NCI-H1105 treated with DMSO at 0.1 percent for 48 hours (cell line): Measurements from ENCODE around the gene SMIM44.
"Not testable (repeated sequence)": the region's sequence is repeated elsewhere in the genome, so short reads cannot be mapped to it uniquely, and the experiment has no call there.

Source experiments
- DNase-seq: peaks from one replicate; lab custom pipeline; 2025; lab: John Stamatoyannopoulos, UW

SMIM44 gene

DNA sequence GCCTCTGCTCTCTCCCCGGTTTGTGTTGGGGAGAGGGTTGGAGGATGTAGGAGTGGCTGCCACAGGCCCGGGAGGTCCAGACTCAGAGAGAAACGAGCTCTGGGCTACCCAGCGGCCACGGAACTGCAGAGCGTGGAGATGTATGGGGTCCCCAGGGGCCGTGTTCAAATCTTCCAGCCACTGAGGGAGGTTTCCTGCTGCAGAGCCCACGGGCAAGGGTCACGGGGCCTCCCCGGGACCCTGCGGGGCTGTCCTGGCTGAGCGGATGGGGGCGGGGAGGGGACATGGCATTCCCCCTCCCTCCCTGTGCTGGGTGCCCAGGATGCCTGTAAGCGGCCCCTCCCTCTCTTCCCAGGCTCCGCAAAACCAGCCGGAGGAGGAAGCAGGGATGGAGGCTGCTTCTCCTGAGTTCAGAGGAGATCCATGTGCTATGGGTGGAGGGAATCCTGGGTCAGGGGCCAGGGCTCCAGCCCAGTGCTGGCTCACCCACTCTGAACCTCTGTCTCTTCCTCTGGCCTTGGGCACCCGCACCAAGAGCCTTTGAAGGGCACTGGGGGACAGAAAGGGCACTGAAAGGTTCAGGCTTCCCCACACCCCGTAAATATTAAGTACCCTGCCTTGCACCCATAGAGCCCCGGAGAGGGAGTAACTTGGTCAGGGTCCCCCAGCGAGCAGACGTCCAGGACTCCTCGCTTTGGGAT, 25.6 kb downstream of the SMIM44 start:
- DNase-seq: no peak

DNA sequence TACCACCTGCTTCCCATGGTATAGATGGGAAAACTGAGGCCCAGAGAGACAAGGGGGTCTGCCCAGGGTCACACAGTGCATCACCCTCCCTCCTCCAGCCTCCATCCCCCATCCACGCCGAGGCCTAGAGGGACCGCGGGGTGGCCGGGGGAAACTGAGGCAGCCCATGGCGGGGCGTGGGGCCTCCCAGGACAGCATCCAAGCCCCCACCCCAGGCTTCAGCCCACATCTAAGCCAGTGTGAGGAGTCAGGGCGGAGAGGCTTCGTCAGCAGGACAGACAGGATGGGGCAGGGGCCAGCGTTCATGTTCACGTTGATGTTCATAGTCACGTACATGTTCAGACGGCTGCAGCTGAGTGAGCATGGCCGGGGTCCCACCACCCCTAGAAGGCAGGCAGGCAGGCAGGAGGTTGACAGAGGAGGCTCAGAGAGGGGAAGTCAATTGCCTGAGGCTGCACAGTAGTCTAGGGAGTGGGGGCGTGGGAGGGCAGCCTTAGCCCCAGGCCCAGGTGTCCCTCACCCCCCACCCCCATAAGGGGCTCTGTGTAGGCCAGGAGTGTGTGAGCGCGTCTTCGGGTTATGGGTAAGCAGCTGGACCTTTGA, 26.2 kb downstream of the SMIM44 start:
- DNase-seq: no peak

DNA sequence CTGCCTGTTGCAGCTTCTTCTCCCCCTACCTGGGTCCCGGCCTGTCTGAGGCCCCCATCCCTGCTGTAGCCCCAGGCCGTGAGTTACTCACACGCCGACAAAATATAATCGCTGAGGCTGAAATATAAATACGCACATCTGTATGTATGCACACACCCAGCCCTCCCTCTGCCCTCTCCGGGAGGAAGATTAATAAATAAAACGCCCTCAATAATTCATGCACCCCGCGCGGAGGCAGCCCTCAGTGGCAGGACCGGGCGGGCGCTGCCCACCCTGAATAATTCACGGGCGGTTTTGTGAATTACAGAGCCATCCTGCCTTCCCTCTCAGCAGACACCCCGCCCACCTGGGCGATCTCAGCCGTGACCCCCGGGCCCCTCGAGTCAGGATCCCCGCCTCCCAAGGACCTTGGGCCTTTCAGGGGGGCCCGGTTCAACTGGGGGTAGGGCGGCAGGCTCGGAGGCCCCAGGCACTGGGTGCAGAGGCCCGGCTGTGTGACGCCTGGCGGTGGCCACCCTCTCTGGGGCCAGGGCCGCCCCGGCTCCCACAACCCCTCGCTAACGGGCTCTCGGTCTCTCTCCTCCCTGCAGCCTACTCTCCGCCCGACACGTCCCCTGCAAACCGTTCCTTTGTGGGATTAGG, 27.2 kb downstream of the SMIM44 start:
- DNase-seq: no peak

DNA sequence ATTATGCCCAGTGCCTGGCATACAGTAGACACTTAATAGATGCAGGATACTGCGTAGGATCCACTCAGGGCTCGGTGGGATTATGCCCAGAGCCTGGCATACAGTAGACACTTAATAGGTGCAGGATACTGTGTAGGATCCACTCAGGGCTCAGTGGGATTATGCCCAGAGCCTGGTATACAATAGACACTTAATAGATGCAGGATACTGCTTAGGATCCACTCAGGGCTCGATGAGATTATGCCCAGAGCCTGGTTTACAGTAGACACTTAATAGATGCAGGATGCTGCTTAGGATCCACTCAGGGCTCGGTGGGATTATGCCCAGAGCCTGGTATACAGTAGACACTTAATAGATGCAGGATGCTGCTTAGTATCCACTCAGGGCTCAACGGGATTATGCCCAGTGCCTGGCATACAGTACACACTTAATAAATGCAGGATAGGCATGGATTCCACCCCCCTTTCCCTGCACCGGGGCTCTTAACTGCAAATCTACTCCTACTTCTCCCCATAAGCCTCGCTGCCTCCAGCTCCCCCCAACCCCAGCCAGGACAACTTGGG, 27.8 kb downstream of the SMIM44 start:
- DNase-seq: no peak

DNA sequence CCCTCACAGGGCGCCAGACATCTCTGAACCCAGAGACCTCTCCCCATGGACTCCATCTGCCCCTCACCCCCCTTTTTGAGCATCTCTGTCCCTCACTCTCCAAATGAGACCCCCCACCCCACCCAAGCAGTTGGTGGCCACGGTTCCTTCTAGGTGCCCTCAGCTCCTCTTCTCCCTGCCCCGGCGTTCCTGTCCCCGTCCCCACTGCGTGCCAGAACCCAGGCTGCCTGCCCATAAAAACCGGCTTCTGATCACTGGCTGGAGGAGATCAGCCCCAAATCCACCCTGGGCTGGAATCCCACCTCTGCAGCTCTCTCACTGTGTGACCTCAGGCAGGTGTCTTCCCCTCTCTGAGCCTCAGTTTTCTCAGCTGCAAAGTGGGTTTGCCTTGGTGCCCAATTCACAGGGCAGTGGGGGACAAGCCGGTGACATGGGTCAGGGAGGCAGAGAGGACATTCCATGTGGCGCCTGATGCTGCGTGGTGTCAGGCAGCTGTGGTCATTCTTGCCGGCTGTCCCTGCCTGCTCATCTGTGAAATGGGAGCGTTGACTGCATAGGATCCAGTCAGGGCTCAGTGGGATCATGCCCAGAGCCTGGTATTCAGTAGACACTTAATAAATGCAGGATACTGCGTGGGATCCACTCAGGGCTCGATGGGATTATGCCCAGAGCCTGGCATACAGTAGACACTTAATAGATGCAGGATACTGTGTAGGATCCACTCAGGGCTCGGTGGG, 28.4 kb downstream of the SMIM44 start:
- DNase-seq: no peak

DNA sequence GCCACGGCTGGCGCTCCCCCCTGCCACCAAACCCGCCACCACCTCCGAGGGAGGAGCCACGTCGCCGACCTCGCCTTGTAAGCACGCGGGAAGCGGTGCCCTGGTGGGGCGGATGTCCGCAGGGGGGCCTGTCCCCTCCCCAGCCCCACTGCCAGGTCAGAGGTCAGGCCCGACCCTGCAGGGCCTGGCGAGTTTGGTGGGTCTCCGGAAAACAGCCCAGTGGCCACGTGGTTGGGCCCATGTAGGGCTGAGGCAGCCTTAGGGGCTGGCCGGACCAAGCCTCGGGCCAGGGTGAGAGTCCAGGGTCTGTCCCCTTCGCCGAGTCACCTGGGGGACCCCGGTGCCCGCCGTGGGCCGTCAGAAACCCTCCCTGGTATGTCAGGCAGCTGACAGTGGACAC, 29.4 kb downstream of the SMIM44 start:
- DNase-seq: no peak

DNA sequence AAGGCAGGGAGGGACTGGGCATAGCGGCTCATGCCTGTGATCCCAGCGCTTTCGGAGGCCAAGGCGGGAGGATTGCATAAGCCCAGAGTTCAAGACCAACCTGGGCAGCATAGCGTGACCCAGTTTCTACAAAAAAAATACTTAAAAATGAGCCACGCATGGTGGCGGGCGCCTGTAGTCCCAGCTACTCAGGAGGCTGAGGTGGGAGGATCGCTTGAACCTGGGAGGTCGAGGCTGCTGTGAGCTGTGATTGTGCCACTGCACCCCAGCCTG, 30.4 kb downstream of the SMIM44 start:
- not testable (repeated sequence) for DNase-seq

DNA sequence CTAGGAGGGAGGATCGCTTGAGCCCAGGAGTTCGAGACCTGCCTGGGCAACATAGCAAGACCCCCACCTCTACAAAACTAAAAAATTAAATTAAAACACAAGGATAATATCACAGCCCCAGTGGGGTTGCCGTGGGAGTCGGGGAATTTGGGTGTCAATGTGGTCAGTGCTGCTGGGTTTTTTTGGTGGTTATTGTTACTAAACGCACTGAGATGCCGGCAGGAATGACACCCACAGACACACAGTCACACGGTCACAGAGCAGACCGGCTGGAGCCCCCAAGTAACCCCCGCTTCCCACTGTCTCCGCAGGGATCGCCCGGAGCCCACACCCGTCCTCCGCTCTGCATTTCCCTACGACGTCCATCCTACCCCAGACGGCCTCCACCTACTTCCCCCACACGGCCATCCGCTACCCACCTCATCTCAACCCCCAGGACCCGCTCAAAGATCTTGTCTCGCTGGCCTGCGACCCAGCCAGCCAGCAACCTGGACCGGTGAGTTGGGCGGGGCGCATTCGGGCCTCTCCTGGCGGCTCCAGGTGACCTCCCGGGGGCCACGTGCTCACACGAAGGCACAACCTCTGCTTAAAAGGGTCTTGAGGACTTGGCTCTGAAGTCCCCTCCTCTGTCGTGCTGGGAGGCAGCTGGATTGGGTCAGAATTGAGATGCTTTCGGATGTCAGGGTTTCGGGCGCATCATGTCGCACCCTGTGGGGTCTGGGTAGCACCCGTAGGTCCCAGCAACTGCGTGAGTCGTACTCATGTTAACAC, 30.9 kb downstream of the SMIM44 start:
- no peak for DNase-seq

DNA sequence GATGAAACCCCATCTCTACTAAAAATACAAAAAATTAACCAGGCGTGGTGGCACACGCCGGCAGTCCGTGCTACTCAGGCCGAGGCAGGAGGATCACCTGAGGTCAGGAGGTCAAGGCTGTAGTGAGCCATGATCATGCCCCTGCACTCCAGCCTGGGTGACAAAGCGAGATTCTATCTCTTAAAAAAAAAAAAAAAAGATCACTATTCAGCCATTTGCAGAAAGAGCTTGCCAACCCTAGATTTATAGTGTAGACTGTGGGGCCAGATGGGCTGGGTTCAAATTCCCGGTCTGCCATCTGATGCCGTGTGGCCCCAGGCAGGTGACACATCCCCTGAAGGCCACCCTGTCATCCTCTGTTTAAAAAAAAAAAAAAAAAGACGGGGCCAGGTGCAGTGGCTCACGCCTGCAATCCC, 31.8 kb downstream of the SMIM44 start:
- DNase-seq: no peak

DNA sequence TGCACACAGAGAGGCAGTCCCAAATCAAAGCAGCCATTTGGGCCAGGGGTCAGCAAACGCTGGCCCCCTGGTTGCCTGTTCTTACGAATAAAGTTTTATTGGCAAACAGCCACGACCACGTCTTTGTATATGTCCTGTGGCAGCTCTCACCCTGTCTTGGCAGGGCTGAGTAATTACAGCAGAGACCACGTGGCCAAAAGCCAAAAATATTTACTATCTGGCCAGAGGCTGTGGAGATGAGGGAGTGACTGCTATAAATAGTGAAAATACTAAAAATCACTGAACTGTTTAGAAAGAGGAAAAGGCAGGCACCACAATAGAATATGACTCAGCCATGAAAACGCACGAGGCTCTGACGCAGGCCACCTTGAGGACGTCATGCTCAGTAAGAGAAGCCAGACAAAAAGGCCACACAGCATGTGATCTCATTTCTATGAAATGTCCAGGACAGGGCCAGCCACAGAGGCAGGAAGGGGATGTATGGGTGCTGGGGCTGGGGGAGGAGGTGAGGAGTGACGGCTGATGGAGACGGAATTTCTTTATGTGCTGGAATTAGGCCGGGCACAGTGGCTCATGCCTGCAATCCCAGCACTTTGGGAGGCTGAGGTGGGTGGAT, 32.3 kb downstream of the SMIM44 start:
- DNase-seq: no peak

DNA sequence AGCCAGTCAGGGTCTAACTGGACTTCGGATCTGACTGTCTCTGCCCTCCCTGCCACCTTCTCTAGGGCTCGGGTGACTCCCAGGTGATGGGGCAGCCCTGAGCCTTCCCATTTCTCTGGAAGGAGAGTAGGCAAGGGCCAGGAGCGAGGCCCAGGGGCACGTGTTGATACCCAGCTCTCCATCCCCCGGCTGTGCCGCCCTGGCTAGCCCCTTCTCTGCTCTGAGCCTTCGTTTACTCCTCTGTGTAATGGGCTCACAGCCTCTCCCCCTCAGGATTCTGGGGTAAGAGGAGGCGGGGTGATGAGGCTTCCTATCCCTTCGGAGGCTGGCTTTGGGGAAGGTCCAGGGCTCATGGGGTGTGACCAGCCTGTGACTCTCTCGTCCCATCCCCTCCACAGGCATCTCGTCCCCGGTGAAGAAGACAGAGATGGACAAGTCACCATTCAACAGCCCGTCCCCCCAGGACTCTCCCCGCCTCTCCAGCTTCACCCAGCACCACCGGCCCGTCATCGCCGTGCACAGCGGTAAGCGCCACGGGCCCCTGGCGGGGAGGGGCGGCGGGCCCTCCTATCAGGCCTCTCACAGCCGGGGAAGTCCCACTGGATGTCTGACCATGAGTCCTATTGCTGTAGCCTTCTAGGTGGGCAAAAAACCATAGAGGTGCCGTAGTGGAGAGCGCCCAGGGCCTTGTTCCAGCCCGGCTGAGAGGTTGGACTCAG, 34.5 kb downstream of the SMIM44 start:
- DNase-seq: no peak

DNA sequence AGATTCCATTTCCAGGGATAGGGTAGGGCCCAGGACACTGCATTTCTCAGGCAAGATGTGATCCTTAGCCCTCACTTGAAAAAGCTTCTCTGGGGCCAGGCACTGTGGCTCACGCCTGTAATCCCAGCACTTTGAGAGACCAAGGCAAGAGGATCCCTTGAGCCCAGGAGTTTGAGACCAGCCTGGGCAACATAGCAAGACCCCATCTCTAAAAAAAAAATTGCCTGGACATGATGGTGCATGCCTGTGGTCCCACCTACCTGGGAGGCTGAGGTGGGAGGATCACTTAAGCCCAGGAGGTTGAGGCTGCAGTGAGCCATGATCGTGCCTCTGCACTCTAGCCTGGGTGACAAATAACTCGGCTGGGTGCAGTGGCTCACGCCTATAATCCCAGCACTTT, 36.6 kb downstream of the SMIM44 start:
- DNase-seq: not testable (repeated sequence)

DNA sequence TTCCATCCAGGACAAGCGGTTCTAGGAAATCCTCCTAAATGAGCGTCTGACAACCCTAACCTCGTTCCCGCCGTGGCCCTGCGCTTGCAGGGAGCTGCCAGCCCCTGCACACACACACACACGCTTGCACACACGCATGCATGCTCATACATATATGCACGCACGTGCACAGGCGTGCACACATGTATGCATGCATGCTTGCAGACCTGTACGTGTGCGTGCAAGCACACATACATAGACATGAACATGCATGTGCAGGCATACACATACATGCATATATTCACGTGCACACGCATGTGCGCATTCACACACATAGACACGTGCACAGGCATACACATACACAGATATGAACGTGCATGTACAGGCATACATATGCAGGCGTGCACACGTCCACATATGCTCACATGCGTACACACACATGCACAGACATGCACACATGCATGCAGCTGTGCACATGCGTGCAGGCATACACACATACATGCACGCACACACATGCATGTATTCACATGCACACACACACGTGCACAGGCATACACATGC, 38.5 kb downstream of the SMIM44 start:
- DNase-seq: no peak

DNA sequence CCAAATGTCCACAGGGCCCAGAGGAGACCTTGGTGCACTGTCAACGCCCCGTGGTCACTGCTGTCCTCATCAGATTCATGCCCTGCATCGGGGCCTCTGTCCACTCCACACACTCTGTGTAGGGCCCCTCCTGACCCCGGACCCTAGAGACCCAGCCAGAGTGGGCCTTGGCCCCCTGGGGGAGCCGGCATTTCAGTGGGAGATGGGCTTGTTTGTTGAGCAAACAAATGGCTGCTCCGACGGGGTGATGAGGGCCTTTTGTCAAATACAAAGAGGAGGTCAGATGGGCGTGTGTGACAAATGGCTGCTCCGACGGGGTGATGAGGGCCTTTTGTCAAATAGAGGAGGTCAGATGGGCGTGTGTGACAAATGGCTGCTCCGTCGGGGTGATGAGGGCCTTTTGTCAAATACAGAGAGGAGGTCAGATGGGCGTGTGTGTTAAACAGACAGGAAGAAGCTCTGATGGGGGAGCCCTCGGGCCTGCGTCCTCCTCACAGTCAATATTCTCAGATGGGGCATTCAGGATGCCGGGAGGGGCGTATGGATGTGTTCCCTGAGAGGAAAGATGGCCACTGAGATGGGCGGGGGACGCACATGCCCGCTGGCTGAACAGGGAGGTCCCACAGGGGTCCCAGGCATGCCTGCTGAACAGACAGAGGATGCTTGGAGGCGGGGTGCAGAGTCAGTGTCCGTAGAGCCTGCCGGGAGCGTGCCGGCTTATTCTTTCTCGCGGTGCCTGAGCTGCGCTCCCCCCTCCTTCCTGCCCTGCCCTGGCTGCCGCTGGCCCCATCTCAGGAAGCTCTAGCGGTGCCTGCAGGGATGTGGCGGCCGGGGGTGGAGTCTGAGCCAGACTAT, 39.2 kb downstream of the SMIM44 start:
- no peak for DNase-seq

DNA sequence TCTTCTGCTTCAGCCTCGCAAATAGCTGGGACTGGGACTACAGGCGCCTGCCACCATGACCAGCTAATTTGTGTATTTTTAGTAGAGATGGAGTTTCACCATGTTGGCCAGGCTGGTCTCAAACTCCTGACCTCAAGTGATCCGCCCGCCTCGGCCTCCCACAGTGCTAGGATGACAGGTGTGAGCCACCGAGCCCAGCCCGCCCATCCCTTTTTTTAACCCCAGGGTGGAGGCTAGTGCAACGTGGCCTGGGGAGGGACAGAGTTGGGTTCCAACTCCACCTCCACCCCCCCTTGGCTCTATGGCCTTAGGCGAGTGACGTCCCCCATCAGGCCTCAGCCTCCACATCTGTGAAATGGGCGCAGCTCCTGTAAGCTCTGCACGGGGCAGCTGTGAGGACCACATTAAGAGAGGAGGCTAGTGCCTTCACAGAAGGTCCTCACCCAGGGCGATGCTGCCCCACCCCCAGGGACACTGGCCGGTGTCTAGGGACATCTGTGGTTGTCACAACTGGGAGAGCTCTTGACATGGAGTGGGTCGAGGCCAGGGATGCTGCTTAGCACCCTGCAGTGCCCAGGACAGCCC, 40.7 kb downstream of the SMIM44 start:
- DNase-seq: no peak

DNA sequence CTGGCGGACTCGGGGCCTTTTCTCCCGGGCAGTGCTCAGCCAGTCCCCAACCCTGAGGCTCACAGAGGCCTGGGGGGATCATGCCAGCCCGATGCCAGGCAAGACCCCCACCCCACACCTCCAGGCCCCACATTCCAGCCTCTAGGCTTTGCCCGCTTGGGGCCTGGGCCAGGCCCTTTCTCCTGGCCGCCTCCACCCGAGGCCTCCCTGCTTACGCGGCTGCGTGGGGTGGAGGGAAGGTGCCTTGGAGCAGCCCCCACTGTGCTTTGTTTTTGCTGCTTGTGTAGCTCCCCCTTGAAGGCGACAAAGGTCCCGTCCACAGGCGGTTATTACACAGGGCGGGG, 41.3 kb downstream of the SMIM44 start:
- DNase-seq: no peak

DNA sequence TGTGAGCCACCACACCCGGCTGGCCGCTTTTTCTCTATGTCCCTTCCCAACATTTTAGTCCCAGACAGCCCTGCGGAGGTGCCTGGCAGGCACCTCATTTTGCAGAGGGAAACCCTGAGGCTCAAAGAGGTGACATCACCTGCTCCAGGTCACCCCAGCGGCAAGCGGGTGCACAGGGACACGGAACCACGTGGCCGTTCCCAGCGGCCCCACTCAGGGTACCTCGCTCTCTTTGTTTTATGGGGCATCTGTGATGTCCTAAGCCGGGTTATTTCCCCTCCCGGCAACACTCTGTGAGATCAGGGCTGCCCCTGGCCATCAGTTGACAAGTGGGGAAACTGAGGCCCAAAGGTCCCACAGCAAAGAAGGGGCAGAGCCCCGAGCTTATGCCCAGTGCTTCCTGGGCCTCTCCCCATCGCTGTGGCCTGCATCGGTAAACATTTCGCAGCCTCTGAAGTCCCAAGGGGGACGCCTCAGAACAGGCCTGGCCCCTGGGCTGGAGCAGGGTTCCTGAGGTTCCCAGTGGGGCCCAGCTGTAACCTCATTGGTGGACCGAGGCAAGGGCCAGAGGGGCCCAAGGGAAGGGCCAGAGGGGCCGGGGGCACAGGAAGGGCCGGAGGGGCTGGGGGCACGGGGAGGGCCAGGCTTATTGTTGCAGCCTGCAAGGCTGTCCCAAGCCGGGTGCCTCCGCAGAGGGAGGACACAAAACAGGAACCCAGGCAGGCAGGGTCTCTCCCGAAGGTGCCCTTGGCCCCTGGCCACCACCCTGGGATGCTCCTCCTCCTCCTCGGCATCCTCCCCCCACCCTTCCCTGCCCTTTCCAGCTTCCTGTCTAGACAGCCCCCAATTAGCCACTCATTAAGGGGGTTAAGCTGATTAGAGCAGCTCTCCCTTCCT, 41.9 kb downstream of the SMIM44 start:
- no peak for DNase-seq

DNA sequence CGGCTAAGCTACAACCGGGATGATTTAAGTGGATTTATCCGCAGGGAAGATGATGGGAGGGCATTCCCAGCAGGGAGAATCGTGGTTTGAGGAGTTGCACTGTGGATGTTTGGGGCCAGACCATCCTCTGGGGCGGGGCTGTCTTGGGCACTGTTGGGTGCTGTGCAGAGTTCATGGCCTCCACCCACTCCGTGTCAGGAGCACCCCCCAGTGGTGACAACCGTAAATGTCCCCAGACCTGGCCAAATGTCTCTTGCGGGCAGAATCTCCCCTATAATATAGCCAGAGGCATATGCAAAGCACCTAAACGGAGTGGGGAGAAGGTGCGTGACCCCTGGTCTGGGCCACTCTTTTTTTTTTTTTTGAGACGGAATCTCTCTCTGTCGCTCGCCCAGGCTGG, 43.2 kb downstream of the SMIM44 start:
- DNase-seq: no peak
